Prostate gland (tissue), 2 donors: Measurements from ENCODE around the gene MYO7B. TPM values are rescaled to one million over a fixed set of nuclear protein-coding genes. Genes with fewer than 3 reads are reported as not detected.

Experiments used
- DNase-seq: peaks from one replicate; pipeline ENCODE4 v3.0.0-alpha.2; 2019; ENCODE audit warnings: low spot score
- H3K27ac ChIP-seq, 2 donors: fragments of 200-600 bp; sonication (generic); 2 replicates each; pipeline ENCODE4 v1.5.1; 2017 to 2019
- H3K27me3 ChIP-seq: fragments of 200-600 bp; sonication (generic); replicated peaks from 2 replicates; pipeline ENCODE4 v1.5.1; 2019; ENCODE audit not compliant: insufficient read depth
- H3K36me3 ChIP-seq, 2 donors: fragments of 200-600 bp; sonication (generic); 1 replicate in 1 of 2; 2 replicates in 1 of 2; pipeline versions ENCODE4 v1.5.1 to v1.8.1; 2017 to 2019
- H3K4me1 ChIP-seq: fragments of 200-600 bp; sonication (generic); replicated peaks from 2 replicates; pipeline ENCODE4 v1.5.1; 2019
- H3K4me3 ChIP-seq, 2 donors: fragments of 200-600 bp; sonication (generic); 2 replicates each; pipeline ENCODE4 v1.5.1; 2017 to 2019
- H3K9me3 ChIP-seq: fragments of 200-600 bp; sonication (generic); 2 replicates; pipeline ENCODE4 v1.5.1; 2017
- POLR2A ChIP-seq: fragments of 450-650 bp; IDR thresholded peaks from one replicate; pipeline ENCODE4 v1.6.1; 2016; ENCODE audit warnings: antibody characterized with exemption, mild to moderate bottlenecking
- POLR2AphosphoS5 ChIP-seq: sonication (generic); formaldehyde crosslinking; IDR thresholded peaks from one replicate; pipeline ENCODE4 v1.6.1; 2017; ENCODE audit warnings: antibody characterized with exemption
- WGBS: methylation state at CpG from one replicate; pipeline ENCODE4 v1.1.5; 2018; 5-methylcytosine and 5-hydroxymethylcytosine counted together
- intact Hi-C: fragments of 100-400 bp; cut with DNase I; formaldehyde crosslinking; loops from one replicate; pipeline ENCODE4 v1.14.2; 2022
- total RNA-seq, 2 donors: library from RNA; depleted of rRNA; stranded (reverse); fragments of >200 nt; gene quantifications; one replicate each; pipeline ENCODE4 v1.1.0, GENCODE V29; 2016
- TF ChIP-seq, protein P1 (sequence below), 4 experiments: fragments of 200-600 bp in 2 of 4; fragments of 450-650 bp in 2 of 4; sonication (generic) in 2 of 4; IDR thresholded peaks; 1 replicate in 3 of 4; 2 replicates in 1 of 4; pipeline ENCODE4 v1.5.1; 2016 to 2019; ENCODE audit warnings: antibody characterized with exemption in 4 of 4, mild to moderate bottlenecking in 2 of 4, moderate library complexity in 2 of 4

The MYO7B gene
- total RNA-seq, 2 donors from 2014 or later: 1.4 TPM; not detected in 1

DNA sequence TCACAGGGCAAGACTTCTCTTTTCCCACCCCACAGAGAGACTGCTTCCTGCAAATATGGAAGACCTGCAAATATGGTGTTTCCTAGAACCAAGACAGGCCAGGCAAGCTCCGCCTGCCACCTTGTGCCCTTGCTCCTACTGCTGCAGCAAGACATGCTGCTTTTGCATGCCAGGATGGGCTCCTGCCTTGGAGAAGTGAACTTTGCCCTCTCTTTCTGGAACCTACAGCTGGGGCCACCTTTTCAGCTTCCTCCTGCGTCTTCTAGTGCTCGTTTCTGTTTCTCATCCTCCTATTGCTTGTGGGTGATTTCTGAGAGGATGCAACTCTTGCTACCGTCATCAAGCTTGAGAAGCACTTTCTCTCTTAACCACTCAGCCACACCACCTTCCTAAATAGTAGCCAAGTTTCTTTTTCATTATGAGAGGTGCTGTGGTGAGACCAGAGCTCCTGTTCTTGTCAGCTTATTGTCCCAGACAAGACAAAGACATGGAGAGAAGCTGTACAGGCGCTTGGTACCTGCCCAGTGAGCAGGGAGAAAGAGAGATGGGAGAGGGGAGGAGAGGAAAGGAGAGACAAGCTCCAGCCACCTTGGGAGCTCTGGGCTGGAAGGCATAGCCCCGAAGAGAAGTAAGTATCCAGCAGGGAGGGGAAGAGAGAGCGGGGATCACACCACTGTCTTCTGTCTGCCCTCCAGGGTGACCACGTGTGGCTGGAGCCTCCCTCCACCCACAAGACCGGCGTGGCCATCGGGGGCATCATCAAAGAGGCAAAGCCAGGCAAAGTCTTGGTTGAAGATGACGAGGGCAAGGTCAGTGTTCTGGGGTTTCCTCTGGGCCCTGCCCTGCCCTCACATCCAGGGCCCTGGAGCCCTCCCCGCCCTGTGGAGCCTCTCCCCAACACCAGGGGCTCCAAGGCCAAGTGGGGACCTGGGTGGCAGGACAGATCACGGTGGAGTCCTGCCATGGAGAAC, 28.3 kb downstream of the MYO7B start:
- intact Hi-C loops: no loop called here
- 85% methylated on average over 14 of the region's 14 CpGs for WGBS
- DNase-seq: no peak
- Histone ChIP-seq H3K27ac (no peak overlapping the region), H3K4me3 (no peak overlapping the region), H3K27me3 (no peaks in the 10 kb centered on the region), H3K9me3 (no peaks in the 10 kb centered on the region), H3K36me3 (no peaks in the 10 kb centered on the region), H3K4me1 (no peaks in the 10 kb centered on the region)
- TF ChIP-seq, protein P1, sequence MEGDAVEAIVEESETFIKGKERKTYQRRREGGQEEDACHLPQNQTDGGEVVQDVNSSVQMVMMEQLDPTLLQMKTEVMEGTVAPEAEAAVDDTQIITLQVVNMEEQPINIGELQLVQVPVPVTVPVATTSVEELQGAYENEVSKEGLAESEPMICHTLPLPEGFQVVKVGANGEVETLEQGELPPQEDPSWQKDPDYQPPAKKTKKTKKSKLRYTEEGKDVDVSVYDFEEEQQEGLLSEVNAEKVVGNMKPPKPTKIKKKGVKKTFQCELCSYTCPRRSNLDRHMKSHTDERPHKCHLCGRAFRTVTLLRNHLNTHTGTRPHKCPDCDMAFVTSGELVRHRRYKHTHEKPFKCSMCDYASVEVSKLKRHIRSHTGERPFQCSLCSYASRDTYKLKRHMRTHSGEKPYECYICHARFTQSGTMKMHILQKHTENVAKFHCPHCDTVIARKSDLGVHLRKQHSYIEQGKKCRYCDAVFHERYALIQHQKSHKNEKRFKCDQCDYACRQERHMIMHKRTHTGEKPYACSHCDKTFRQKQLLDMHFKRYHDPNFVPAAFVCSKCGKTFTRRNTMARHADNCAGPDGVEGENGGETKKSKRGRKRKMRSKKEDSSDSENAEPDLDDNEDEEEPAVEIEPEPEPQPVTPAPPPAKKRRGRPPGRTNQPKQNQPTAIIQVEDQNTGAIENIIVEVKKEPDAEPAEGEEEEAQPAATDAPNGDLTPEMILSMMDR (IDR thresholded peaks at IDR 0.05): no peak
- TF ChIP-seq POLR2A (no peak), POLR2AphosphoS5 (no peak)

DNA sequence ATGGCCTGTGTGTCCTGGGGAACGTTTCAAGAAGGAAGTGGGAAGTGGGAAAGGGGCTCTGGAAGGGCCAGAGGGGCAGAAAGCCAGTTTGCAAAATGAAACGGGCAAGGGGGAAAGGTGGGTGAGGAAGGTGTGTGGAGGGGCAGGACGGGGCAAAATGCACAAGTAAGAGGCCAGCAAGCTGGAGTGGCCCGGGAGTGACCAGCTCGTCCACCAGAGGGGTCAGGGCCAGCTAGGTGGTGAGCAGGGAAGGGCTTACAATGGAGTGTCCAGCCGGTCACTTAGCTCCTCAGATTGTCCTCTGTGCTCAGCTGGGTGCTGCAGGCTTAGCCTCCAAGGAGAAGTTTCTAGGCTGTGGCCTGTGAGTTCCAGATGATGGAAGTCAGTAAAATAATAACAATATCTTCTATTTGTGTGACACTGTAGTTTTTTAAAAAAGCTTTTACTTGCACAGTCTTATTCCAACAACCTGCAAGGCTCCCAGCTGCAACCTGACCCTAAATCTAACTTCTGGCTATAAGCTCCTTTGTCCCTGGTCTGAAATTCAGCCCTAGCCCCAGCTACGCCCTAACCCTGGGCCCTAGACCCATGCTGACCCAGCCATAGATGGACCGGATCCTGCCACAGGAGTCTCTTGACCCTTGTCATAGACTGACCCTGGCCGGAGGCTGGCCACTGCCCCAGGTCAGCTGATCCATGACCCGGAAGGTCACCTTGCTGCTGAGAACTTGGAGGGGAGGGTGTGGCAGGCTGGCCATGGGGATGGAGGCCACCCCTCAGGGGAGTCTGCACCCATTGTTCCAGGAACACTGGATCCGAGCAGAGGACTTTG, 29.2 kb downstream of the MYO7B start:
- H3K27me3 ChIP-seq: no peaks in the 10 kb centered on the region
- TF ChIP-seq POLR2A: no peak
- TF ChIP-seq POLR2AphosphoS5: no peak
- TF ChIP-seq, protein P1 (IDR thresholded peaks at IDR 0.05): no peak
- H3K27ac ChIP-seq: no peak overlapping the region
- H3K36me3 ChIP-seq: no peaks in the 10 kb centered on the region
- no peak overlapping the region for H3K4me3 ChIP-seq
- WGBS: 90% methylated on average over 11 of the region's 11 CpGs
- intact Hi-C loops: no loop called here
- no peaks in the 10 kb centered on the region for H3K4me1 ChIP-seq
- no peak for DNase-seq
- H3K9me3 ChIP-seq: no peaks in the 10 kb centered on the region

DNA sequence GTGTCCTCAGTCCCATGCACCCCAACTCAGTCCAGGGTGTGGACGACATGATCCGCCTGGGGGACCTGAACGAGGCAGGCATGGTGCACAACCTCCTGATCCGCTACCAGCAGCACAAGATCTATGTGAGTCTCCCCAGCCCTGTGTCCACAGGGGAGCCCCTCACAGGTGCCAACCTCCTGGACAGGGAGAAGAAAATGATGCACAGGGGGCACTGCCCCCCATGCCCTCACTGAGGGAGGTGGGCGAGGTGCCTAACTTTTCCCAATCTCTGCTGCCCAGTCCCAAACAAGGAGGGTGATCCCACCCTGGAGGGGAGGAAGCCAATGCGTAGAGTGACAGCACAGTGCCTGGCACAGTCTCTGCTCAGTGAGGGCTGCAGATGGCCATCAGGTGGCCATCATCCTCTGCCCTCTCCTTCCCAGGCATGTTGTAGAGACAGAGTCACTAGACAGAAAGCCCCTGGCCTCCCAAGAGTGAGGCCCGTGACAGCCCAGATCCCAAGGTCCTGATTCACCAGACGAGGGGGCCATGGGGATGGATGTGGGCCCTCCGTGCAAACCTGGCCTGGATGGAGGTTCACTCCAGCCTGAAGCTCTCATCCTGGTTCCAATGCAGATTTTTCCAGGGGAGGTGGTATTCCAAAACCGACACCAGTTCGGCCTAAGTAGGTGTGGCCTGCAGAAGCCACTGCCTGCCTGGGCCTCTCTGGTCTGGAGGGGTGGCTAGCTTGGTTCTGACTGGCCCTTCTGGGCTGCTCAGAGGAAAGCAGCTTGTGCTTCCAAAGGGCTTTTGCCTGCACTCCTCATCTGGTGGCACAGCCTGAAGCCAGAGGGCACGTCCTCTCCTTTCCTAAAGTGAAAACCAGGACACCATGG, 30.0 kb downstream of the MYO7B start:
- TF ChIP-seq POLR2A (no peak), POLR2AphosphoS5 (no peak)
- TF ChIP-seq, protein P1 (IDR thresholded peaks at IDR 0.05): no peak
- Histone ChIP-seq H3K4me1 (no peaks in the 10 kb centered on the region), H3K4me3 (no peak overlapping the region), H3K27me3 (no peaks in the 10 kb centered on the region), H3K27ac (no peak overlapping the region), H3K9me3 (no peaks in the 10 kb centered on the region), H3K36me3 (no peaks in the 10 kb centered on the region)
- WGBS: 93% methylated on average over 11 of the region's 12 CpGs
- intact Hi-C loops: no loop called here
- no peak for DNase-seq

DNA sequence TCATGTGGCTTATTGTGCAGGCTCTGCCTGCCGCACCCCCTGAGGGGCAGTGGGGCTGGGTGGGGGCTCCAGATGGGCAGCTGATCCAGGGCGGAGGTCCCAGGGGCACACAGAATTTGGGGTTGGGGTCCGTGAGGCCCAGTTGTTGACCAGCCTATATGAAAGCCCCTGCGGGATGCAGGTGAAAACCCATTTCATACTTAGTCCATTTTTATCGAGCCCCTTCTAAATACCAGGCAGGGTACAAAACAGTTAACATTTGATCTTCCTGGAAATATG, 30.6 kb downstream of the MYO7B start:
- intact Hi-C loops: no loop called here
- no peak overlapping the region for H3K27ac ChIP-seq
- no peaks in the 10 kb centered on the region for H3K27me3 ChIP-seq
- no peak overlapping the region for H3K4me3 ChIP-seq
- WGBS: 95% methylated on average over 5 of the region's 5 CpGs
- no peaks in the 10 kb centered on the region for H3K9me3 ChIP-seq
- TF ChIP-seq POLR2A: no peak
- TF ChIP-seq, protein P1 (IDR thresholded peaks at IDR 0.05): no peak
- TF ChIP-seq POLR2AphosphoS5: no peak
- no peaks in the 10 kb centered on the region for H3K36me3 ChIP-seq
- H3K4me1 ChIP-seq: no peaks in the 10 kb centered on the region
- DNase-seq: no peak
